ENCODE measurements around the gene CARD18. TPM values are rescaled to one million over a fixed set of nuclear protein-coding genes. Genes with fewer than 3 reads are reported as not detected.

CARD18 gene
- total and polyA plus RNA-seq, 2 of the 13 experiments (the other 11 are each of a cell fraction or from before 2014, with no cell fraction given) = not detected

- POLR2A ChIA-PET = no interaction called here
These were observed 28.9 kb downstream of the CARD18 start for GRCh38 chr11:105110688-105111030.

More at GRCh38 chr11:105110688-105111030, 28.9 kb downstream of the CARD18 start:
- Histone ChIP-seq H3K4me1 (ENCODE audit: insufficient read depth, low read length) (no peaks in the 10 kb centered on the region), H3K36me3 (replicated peaks in 1 of 2; ENCODE audit: control insufficient read depth in 1 of 2, insufficient read depth in 2 of 2, low read length in 2 of 2) (no peaks in the 10 kb centered on the region), H3K27ac (ENCODE audit: extremely low read length, insufficient read depth, low read length) (no peak overlapping the region), H2AFZ (ENCODE audit: low read length) (no peak overlapping the region), H3K9ac (ENCODE audit: insufficient read depth, low read depth, low read length) (no peak overlapping the region), H3K4me2 (ENCODE audit: low read depth, low read length) (0 out of 2 replicates have a peak overlapping the region, but pooled peaks have one; percentile 24), H3K4me3 (replicated peaks in 1 of 3; ENCODE audit: insufficient read depth in 1 of 3, low read depth in 2 of 3, low read length in 3 of 3) (no peak overlapping the region), H3K9me3 (ENCODE audit: low read length) (no peaks in the 10 kb centered on the region), H3K27me3 (ENCODE audit: control insufficient read depth in 1 of 2, insufficient read depth in 2 of 2, low read length in 2 of 2) (no peaks in the 10 kb centered on the region; a peak in 1 of 5 replicates), H4K20me1 (ENCODE audit: insufficient read depth, low read length) (no peaks in the 10 kb centered on the region), H3K79me2 (ENCODE audit: insufficient read depth, low read length) (no peaks in the 10 kb centered on the region)
- CTCF ChIA-PET (ENCODE audit: low intra/inter-chr PET ratio, low total read pairs) = no interaction called here
- WGBS (ENCODE audit: low lambda C conversion rate) = 15% methylated on average over 2 of the region's 2 CpGs
- ATAC-seq = no peak
- in situ Hi-C loops (cut with HindIII; ENCODE audit: extremely low pct_ligation_motif_present, low pct_unique_long_range_greater_than_20kb) (no loop called here), intact Hi-C loops (cut with micrococcal nuclease; ENCODE audit: unreplicated experiment) (no loop called here)
- TF ChIP-seq CERS6 (CRISPR knock-in tag; IDR thresholded peaks at IDR 0.05) (no peak), ZNF597 (CRISPR knock-in tag; IDR thresholded peaks at IDR 0.05) (no peak), SRF (IDR thresholded peaks at IDR 0.05; ENCODE audit: low read depth, low read length) (no peak), ZNF331 (CRISPR knock-in tag; IDR thresholded peaks at IDR 0.05) (no peak), SMARCC2 (IDR thresholded peaks at IDR 0.05) (no peak), NR3C1 (CRISPR knock-in tag; IDR thresholded peaks at IDR 0.05) (no peak), SP4 (CRISPR knock-in tag; IDR thresholded peaks at IDR 0.05) (no peak), TCF12 (IDR thresholded peaks at IDR 0.05) (no peak), TCF12 (CRISPR knock-in tag; IDR thresholded peaks at IDR 0.05) (no peak), ZNF773 (CRISPR knock-in tag; IDR thresholded peaks at IDR 0.05; ENCODE audit: borderline replicate concordance) (no peak), NFKBIZ (CRISPR knock-in tag; IDR thresholded peaks at IDR 0.05) (no peak)
- no peak for DNase-seq (ENCODE audit: low spot score)
- FAIRE-seq = no peak
- no TSS peak for BruUV-seq (replicated peaks)

Measured in HepG2 (cell line).